Osteocyte (in vitro differentiated cells): ENCODE data around the gene CDH23. TPM values are rescaled to one million over a fixed set of nuclear protein-coding genes. Genes with fewer than 3 reads are reported as not detected.
A peak's percentile ranks its signal among the peaks of the same experiment; 100 is the strongest.

Source experiments
- DNase-seq: peaks from one replicate; pipeline ENCODE4 v3.0.0; 2021; ENCODE audit warnings: mixed read lengths; ENCODE audit not compliant: unreplicated experiment; ENCODE audit errors: extremely low spot score
- H3K27ac Mint-ChIP-seq: one replicate; pipeline ENCODE4 v1.8.0; 2021; ENCODE audit warnings: mild to moderate bottlenecking, mixed read lengths; ENCODE audit not compliant: unreplicated experiment
- H3K27me3 Mint-ChIP-seq: one replicate; pipeline ENCODE4 v1.8.0; 2021; ENCODE audit warnings: mixed read lengths; ENCODE audit not compliant: unreplicated experiment
- H3K36me3 Mint-ChIP-seq: one replicate; pipeline ENCODE4 v1.8.0; 2021; ENCODE audit warnings: mixed read lengths; ENCODE audit not compliant: unreplicated experiment
- H3K4me1 Mint-ChIP-seq: one replicate; pipeline ENCODE4 v1.8.0; 2021; ENCODE audit warnings: mixed read lengths; ENCODE audit not compliant: unreplicated experiment
- H3K4me3 Mint-ChIP-seq: one replicate; pipeline ENCODE4 v1.8.0; 2021; ENCODE audit warnings: mild to moderate bottlenecking, moderate library complexity, mixed read lengths; ENCODE audit not compliant: unreplicated experiment
- H3K9me3 Mint-ChIP-seq: one replicate; pipeline ENCODE4 v1.8.0; 2021; ENCODE audit warnings: mixed read lengths; ENCODE audit not compliant: unreplicated experiment
- CTCF ChIP-seq: fragments of 200-600 bp; sonication (generic); IDR thresholded peaks from 2 replicates; pipeline ENCODE4 v1.5.0; 2021; ENCODE audit warnings: antibody characterized with exemption, mild to moderate bottlenecking, moderate library complexity
- total RNA-seq: library from RNA; stranded (reverse); gene quantifications from 2 replicates; pipeline ENCODE4 v1.2.1, GENCODE V29; 2021

The CDH23 gene
- total RNA-seq, 1 donor from 2014 or later: not detected

DNA sequence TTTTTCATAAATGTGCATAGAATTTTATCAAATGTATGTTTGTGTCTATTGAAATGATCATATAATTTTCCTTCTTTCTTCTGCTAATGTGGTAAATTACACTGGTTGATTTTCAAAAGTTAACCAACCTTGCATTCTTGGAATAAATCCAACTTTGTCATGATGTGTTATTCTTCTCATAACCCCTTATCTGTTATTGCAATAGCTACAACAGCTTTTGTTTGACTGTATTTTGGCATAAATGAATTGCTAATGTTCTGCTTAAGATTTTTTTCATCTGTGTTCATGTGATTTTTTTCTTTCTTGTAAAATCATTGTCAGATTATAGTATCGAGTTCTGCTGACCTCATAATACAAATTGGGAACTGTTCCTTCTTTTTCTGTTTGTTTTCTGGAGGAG lies 17.6 kb downstream of the CDH23 start:
- Mint-ChIP-seq H3K27ac (no peak overlapping the region), H3K36me3 (no peaks in the 10 kb centered on the region), H3K4me1 (no peaks in the 10 kb centered on the region), H3K4me3 (no peak overlapping the region), H3K27me3 (peaks cover 46% of the 10 kb centered on the region), H3K9me3 (peaks cover 13% of the 10 kb centered on the region)
- no peak for DNase-seq
- TF ChIP-seq CTCF: no peak

DNA sequence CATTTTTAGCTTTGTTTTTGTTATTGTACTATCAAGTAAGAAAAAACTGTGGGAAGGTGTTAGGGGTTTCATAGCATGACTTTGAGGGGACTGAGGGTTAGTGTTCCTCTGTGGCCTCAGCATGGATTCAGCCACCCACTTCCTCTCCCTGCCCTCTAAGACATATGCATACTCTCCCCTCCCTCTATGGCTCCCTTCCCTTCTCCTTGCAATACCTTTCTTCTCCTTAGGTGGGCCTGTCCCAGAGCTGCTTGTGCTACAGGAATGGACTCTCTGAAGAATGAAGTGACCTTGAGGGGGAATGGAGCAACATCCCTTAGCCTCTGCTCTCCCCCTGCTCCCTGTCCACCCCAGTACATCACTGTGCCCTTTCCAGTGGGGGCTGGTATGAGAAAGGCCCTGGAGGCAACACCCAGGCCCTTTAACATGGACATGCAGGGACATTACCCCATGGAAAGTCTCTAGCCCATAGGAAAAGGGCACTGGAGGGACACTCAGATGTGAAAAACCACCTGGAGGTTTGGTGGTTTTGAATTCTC lies 22.4 kb downstream of the CDH23 start:
- H3K36me3 Mint-ChIP-seq: no peaks in the 10 kb centered on the region
- H3K4me1 Mint-ChIP-seq: no peaks in the 10 kb centered on the region
- H3K27me3 Mint-ChIP-seq: peaks cover 25% of the 10 kb centered on the region
- H3K9me3 Mint-ChIP-seq: no peaks in the 10 kb centered on the region
- H3K27ac Mint-ChIP-seq: no peak overlapping the region
- no peak for TF ChIP-seq CTCF
- peak; percentile 23 for DNase-seq
- no peak overlapping the region for H3K4me3 Mint-ChIP-seq

- DNase-seq: peak; percentile 56
- H3K36me3 Mint-ChIP-seq: no peaks in the 10 kb centered on the region
- no peaks in the 10 kb centered on the region for H3K9me3 Mint-ChIP-seq
- no peak overlapping the region for H3K4me3 Mint-ChIP-seq
- no peak for TF ChIP-seq CTCF
- no peaks in the 10 kb centered on the region for H3K4me1 Mint-ChIP-seq
- H3K27me3 Mint-ChIP-seq: peaks cover 22% of the 10 kb centered on the region
- H3K27ac Mint-ChIP-seq: no peak overlapping the region
These were observed 23.0 kb downstream of the CDH23 start for GRCh38 chr10:71419750-71420149.

DNA sequence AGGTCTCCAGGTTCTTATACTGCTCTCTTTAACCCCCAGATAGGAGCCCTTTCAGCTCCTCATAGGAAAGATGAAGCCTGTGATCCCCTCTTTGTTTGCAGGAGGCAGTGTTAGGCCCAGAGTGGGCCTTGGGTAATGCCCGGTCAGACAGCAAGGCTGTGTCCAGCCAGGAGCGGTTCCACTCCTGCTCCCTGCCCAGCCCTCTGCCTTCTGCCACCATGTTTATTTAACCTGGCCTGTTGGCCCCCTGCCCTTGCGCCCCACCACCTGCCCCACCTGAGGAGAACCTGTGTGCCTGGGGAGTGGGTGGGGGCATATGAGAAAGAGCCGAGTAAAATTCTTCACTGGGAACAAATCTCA lies 24.3 kb downstream of the CDH23 start:
- H3K27ac Mint-ChIP-seq: no peak overlapping the region
- DNase-seq: peak; percentile 78

DNA sequence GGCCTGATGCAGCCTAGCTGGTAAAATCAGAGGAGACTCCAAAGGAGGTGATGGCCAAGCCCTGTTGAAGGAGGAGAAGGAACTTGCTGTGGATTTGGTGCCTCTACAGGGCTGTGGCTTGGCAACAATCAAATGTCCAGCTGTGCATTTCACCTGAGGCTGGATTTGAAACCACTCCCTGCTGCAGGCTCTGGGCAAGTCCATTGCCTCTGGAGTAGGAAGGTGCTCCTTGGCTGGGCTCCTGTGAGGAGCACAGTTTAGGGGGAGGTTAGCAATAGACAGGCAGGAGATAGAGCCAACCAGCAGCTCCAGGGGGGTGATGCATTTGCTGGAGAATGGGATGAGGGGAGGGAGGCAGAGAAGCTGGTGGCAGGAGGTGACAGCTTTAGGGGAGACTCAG lies 26.5 kb downstream of the CDH23 start:
- Mint-ChIP-seq H3K27me3 (peaks cover 34% of the 10 kb centered on the region), H3K4me3 (no peak overlapping the region), H3K27ac (no peak overlapping the region), H3K9me3 (no peaks in the 10 kb centered on the region), H3K36me3 (no peaks in the 10 kb centered on the region), H3K4me1 (no peaks in the 10 kb centered on the region)
- DNase-seq: peak; percentile 56
- no peak for TF ChIP-seq CTCF

More for the DNA sequence above, 24.3 kb downstream of the CDH23 start:
- Mint-ChIP-seq H3K27me3 (peaks cover 30% of the 10 kb centered on the region), H3K4me3 (no peak overlapping the region), H3K36me3 (no peaks in the 10 kb centered on the region), H3K9me3 (no peaks in the 10 kb centered on the region), H3K4me1 (no peaks in the 10 kb centered on the region)
- no peak for TF ChIP-seq CTCF
